ENCODE data around the gene MMRN2.

DNA sequence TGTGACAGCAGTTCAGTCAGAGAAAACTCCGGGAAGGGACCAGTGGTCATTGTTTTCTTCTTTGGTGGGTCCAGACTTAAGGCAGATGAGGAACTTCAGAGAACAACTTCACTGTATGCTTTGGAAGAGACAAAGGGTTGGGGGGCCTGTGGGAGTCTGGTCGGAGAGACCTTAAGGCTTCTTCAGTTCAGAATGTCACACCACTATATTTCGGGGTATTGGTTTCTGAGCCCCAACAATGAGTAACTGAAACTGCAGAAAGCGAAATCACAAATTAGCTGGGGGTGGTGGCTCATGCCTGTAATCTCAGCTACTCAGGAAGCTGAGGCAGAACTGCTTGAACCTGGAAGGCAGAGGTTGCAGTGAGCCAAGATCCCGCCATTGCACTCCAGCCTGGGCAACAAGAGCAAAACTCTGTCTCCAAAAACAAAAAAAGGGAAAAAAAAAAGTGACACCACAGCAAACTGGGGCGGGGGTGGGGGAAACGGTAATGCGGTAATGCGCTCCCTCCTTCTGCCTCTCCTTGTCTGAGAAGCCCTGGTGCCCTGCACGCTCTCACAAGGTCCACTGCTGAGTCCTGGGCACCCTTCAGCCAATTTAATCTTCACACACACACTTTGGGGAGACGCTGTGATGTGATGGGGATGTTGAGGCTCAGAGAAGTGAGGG, 8.7 kb upstream of the MMRN2 start:
- TF ChIP-seq SIX5 (IDR thresholded peaks at IDR 0.05; ENCODE audit: low read depth, low read length) (no peak), EZH2 (IDR thresholded peaks at IDR 0.05; ENCODE audit: low read depth, low read length, severe bottlenecking) (no peak), ZNF274 (IDR thresholded peaks at IDR 0.05; ENCODE audit: borderline replicate concordance, extremely low read depth, low read length) (no peak), CHD1 (IDR thresholded peaks at IDR 0.05; ENCODE audit: low read depth, low read length) (no peak), TAF1 (IDR thresholded peaks at IDR 0.05; ENCODE audit: low read depth, low read length) (no peak), POLR2AphosphoS5 (IDR thresholded peaks at IDR 0.05; ENCODE audit: low read depth, low read length) (no peak), SRF (IDR thresholded peaks at IDR 0.05; ENCODE audit: low read depth, low read length) (no peak), CREB1 (IDR thresholded peaks at IDR 0.05) (no peak), POLR2A (IDR thresholded peaks at IDR 0.05; ENCODE audit: control extremely low read depth in 1 of 2, low read depth in 2 of 2, low read length in 2 of 2) (no peak; a peak in 1 of 3 replicates), RAD21 (IDR thresholded peaks at IDR 0.05 in 1 of 2, conservative IDR thresholded peaks at IDR 0.05 in 1 of 2; ENCODE audit: low read depth in 2 of 2, low read length in 2 of 2) (no peak), SUZ12 (IDR thresholded peaks at IDR 0.05; ENCODE audit: low read length) (no peak)
- TF ChIP-seq, protein P1, sequence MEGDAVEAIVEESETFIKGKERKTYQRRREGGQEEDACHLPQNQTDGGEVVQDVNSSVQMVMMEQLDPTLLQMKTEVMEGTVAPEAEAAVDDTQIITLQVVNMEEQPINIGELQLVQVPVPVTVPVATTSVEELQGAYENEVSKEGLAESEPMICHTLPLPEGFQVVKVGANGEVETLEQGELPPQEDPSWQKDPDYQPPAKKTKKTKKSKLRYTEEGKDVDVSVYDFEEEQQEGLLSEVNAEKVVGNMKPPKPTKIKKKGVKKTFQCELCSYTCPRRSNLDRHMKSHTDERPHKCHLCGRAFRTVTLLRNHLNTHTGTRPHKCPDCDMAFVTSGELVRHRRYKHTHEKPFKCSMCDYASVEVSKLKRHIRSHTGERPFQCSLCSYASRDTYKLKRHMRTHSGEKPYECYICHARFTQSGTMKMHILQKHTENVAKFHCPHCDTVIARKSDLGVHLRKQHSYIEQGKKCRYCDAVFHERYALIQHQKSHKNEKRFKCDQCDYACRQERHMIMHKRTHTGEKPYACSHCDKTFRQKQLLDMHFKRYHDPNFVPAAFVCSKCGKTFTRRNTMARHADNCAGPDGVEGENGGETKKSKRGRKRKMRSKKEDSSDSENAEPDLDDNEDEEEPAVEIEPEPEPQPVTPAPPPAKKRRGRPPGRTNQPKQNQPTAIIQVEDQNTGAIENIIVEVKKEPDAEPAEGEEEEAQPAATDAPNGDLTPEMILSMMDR (IDR thresholded peaks at IDR 0.05; ENCODE audit: control extremely low read depth in 1 of 3, insufficient read depth in 1 of 3, low read depth in 1 of 3, low read length in 3 of 3), result no peak
